Gastroesophageal sphincter (tissue), 3 donors: ENCODE measurements around the gene DNASE1L2.

ENCODE experiments used
- EP300 ChIP-seq: sonication (generic); formaldehyde crosslinking; IDR thresholded peaks from one replicate; pipeline ENCODE4 v1.6.1; 2017; ENCODE audit warnings: antibody characterized with exemption, mild to moderate bottlenecking
- POLR2AphosphoS5 ChIP-seq: sonication (generic); formaldehyde crosslinking; IDR thresholded peaks from one replicate; pipeline ENCODE4 v1.6.1; 2017; ENCODE audit warnings: antibody characterized with exemption
- TF ChIP-seq, protein P1 (sequence below), 4 experiments: fragments of 200-600 bp in 2 of 4; fragments of 450-650 bp in 2 of 4; sonication (generic) in 1 of 4; IDR thresholded peaks; one replicate each; pipeline ENCODE4 v1.5.1; 2017 to 2019; ENCODE audit warnings: antibody characterized with exemption in 4 of 4, mild to moderate bottlenecking in 2 of 4, moderate library complexity in 2 of 4

DNA sequence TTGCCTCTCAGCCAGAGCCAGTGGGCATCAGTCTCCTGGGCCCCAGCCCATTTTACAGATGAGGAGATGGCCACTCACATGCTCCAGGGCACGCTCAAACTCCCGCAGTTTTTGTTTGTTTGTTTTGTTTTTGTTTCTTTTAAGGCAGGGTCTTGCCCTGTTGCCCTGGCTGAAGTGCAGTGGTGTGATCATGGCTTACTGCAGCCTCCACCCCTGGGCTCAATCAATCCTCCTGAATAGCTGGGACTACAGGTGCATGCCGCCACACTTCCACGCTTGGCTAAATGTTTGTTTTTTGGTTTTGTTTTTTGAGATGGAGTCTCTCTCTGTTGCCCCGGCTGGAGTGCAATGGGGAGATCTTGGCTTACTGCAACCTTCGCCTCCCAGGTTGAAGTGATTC, 9.3 kb upstream of the DNASE1L2 start:
- no peak for TF ChIP-seq POLR2AphosphoS5
- TF ChIP-seq, protein P1, sequence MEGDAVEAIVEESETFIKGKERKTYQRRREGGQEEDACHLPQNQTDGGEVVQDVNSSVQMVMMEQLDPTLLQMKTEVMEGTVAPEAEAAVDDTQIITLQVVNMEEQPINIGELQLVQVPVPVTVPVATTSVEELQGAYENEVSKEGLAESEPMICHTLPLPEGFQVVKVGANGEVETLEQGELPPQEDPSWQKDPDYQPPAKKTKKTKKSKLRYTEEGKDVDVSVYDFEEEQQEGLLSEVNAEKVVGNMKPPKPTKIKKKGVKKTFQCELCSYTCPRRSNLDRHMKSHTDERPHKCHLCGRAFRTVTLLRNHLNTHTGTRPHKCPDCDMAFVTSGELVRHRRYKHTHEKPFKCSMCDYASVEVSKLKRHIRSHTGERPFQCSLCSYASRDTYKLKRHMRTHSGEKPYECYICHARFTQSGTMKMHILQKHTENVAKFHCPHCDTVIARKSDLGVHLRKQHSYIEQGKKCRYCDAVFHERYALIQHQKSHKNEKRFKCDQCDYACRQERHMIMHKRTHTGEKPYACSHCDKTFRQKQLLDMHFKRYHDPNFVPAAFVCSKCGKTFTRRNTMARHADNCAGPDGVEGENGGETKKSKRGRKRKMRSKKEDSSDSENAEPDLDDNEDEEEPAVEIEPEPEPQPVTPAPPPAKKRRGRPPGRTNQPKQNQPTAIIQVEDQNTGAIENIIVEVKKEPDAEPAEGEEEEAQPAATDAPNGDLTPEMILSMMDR (IDR thresholded peaks at IDR 0.05) = no peak
- TF ChIP-seq EP300 = no peak
